SK-N-SH (cell line): ENCODE results near the gene CCT6A. TPM values are rescaled to one million over a fixed set of nuclear protein-coding genes. Genes with fewer than 3 reads are reported as not detected.

Source experiments
- CTCF ChIA-PET: fragments of 300-600, 350-600 bp; formaldehyde crosslinking; extraction: SDS; loops from one replicate; lab custom pipeline; 2021; lab: Yijun Ruan, JAX
- POLR2A ChIA-PET: fragments of 350-600 bp; sonication (Branson Sonifier 250); formaldehyde crosslinking; extraction: SDS; loops from one replicate; lab custom pipeline; 2020; ENCODE audit warnings: antibody characterized with exemption, inconsistent platforms; lab: Yijun Ruan, JAX
- DNase-seq: peaks from one replicate; pipeline ENCODE4 v3.0.0; 2012
- H2AFZ ChIP-seq: fragments of 200-600 bp; sonication (generic); 2 replicates; pipeline ENCODE4 v1.8.1; 2016; ENCODE audit warnings: antibody characterized with exemption, mild to moderate bottlenecking, low read depth
- H3F3A ChIP-seq: fragments of 200-600 bp; sonication (generic); replicated peaks from 2 replicates; pipeline ENCODE3; 2016; ENCODE audit warnings: antibody characterized with exemption, mild to moderate bottlenecking; ENCODE audit not compliant: insufficient read depth
- H3K27ac ChIP-seq, 2 experiments: fragments of 200-500 bp in 1 of 2; fragments of 200-600 bp in 1 of 2; sonication (Bioruptor generic) in 1 of 2; sonication (generic), shearing (Covaris generic) in 1 of 2; 2 replicates each; pipeline versions ENCODE4 v1.5.1 to v1.6.1; 2014 to 2016; ENCODE audit warnings: low read depth in 2 of 2, inconsistent platforms in 1 of 2, low read length in 1 of 2, mild to moderate bottlenecking in 1 of 2, mixed read lengths in 1 of 2
- H3K27me3 ChIP-seq: fragments of 200-600 bp; sonication (generic), shearing (Covaris generic); 2 replicates; pipeline ENCODE4 v1.6.1; 2016; ENCODE audit warnings: mixed run types; ENCODE audit not compliant: insufficient read depth
- H3K36me3 ChIP-seq, 2 experiments: fragments of 200-500 bp in 1 of 2; fragments of 200-600 bp in 1 of 2; sonication (Bioruptor generic) in 1 of 2; sonication (generic) in 1 of 2; replicated peaks in 1 of 2; 2 replicates each; pipeline versions ENCODE3 to v1.5.1; 2014 to 2016; ENCODE audit warnings: low read length in 1 of 2, mild to moderate bottlenecking in 1 of 2; ENCODE audit not compliant: insufficient read depth in 2 of 2, control insufficient read depth in 1 of 2
- H3K4me1 ChIP-seq, 2 experiments: fragments of 200-500 bp in 1 of 2; fragments of 200-600 bp in 1 of 2; sonication (Bioruptor generic) in 1 of 2; sonication (generic), shearing (Covaris generic) in 1 of 2; 2 replicates each; pipeline versions ENCODE4 v1.5.1 to v1.6.1; 2014 to 2016; ENCODE audit warnings: low read depth in 1 of 2, low read length in 1 of 2, mixed run types in 1 of 2; ENCODE audit not compliant: insufficient read depth in 2 of 2, control insufficient read depth in 1 of 2
- H3K4me2 ChIP-seq: fragments of 200-600 bp; sonication (generic), shearing (Covaris generic); 2 replicates; pipeline ENCODE4 v1.6.1; 2017; ENCODE audit warnings: mixed run types
- H3K4me3 ChIP-seq, 2 experiments: fragments of 200-500 bp in 1 of 2; fragments of 200-600 bp in 1 of 2; sonication (Bioruptor generic) in 1 of 2; sonication (generic), shearing (Covaris generic) in 1 of 2; 2 replicates each; pipeline versions ENCODE4 v1.5.1 to v1.8.1; 2014 to 2016; ENCODE audit warnings: low read depth in 2 of 2, inconsistent platforms in 1 of 2, low read length in 1 of 2, mild to moderate bottlenecking in 1 of 2, mixed read lengths in 1 of 2, moderate library complexity in 1 of 2
- H3K79me2 ChIP-seq: fragments of 200-600 bp; sonication (generic); 2 replicates; pipeline ENCODE4 v1.8.1; 2017; ENCODE audit warnings: mild to moderate bottlenecking; ENCODE audit not compliant: insufficient read depth
- H3K9ac ChIP-seq: fragments of 200-600 bp; sonication (generic); 2 replicates; pipeline ENCODE4 v1.6.1; 2017; ENCODE audit warnings: mixed run types
- H3K9me2 ChIP-seq: fragments of 200-600 bp; sonication (generic); 2 replicates; pipeline ENCODE4 v1.6.1; 2017; ENCODE audit warnings: mixed run types
- H3K9me3 ChIP-seq: fragments of 200-600 bp; sonication (generic); 2 replicates; pipeline ENCODE4 v1.6.1; 2017; ENCODE audit warnings: mixed run types, mild to moderate bottlenecking, moderate library complexity
- H4K20me1 ChIP-seq: fragments of 200-600 bp; sonication (generic); 2 replicates; pipeline ENCODE4 v1.6.1; 2017; ENCODE audit warnings: mild to moderate bottlenecking, mixed run types; ENCODE audit not compliant: insufficient read depth
- CHD2 ChIP-seq: fragments of 150-350 bp; IDR thresholded peaks from 2 replicates; pipeline ENCODE4 v1.6.1; 2018; ENCODE audit warnings: low read length; ENCODE audit not compliant: partially characterized antibody
- ELF1 ChIP-seq: IDR thresholded peaks from 2 replicates; pipeline ENCODE4 v1.4.0; 2012
- EP300 ChIP-seq, 2 experiments: IDR thresholded peaks; 2 replicates each; pipeline versions ENCODE4 v1.4.0 to v1.6.1; 2012; ENCODE audit warnings: borderline replicate concordance in 1 of 2, low read depth in 1 of 2, low read length in 1 of 2
- EZH2phosphoT487 ChIP-seq: fragments of 200-600 bp; sonication (generic); IDR thresholded peaks from 2 replicates; pipeline ENCODE4 v1.6.1; 2017; ENCODE audit warnings: low read depth, mixed run types, mild to moderate bottlenecking, antibody characterized with exemption, moderate library complexity, borderline replicate concordance
- FOSL2 ChIP-seq: IDR thresholded peaks from 2 replicates; pipeline ENCODE4 v1.4.0; 2012; ENCODE audit warnings: low read depth, mild to moderate bottlenecking, moderate library complexity, borderline replicate concordance
- FOXJ3 ChIP-seq: sonication (generic); formaldehyde crosslinking; IDR thresholded peaks from 2 replicates; pipeline ENCODE4 v1.5.1; 2020; ENCODE audit warnings: mild to moderate bottlenecking, missing genetic modification reagents
- FOXM1 ChIP-seq: IDR thresholded peaks from 2 replicates; pipeline ENCODE4 v1.4.0; 2012; ENCODE audit warnings: low read depth, mild to moderate bottlenecking
- GABPA ChIP-seq: IDR thresholded peaks from 2 replicates; pipeline ENCODE4 v1.4.0; 2012; ENCODE audit warnings: low read depth, mild to moderate bottlenecking
- GATA2 ChIP-seq: sonication (generic); formaldehyde crosslinking; IDR thresholded peaks from 2 replicates; pipeline ENCODE4 v1.5.0; 2020; ENCODE audit warnings: mild to moderate bottlenecking, missing genetic modification reagents
- MEF2A ChIP-seq: IDR thresholded peaks from 2 replicates; pipeline ENCODE4 v1.4.0; 2012; ENCODE audit warnings: low read depth, borderline replicate concordance
- MXI1 ChIP-seq: IDR thresholded peaks from 2 replicates; pipeline ENCODE4 v1.6.1; 2012; ENCODE audit warnings: mild to moderate bottlenecking, low read depth, low read length, improper control_type of control experiment
- NFIC ChIP-seq: IDR thresholded peaks from 2 replicates; pipeline ENCODE4 v1.4.0; 2012; ENCODE audit warnings: borderline replicate concordance
- POLR2AphosphoS5 ChIP-seq: IDR thresholded peaks from 2 replicates; pipeline ENCODE4 v1.6.1; 2012; ENCODE audit warnings: low read depth, low read length
- RCOR1 ChIP-seq: fragments of 150-350 bp; IDR thresholded peaks from 2 replicates; pipeline ENCODE4 v1.6.1; 2017; ENCODE audit warnings: antibody characterized with exemption, low read length
- REST ChIP-seq: IDR thresholded peaks from 2 replicates; pipeline ENCODE4 v1.6.1; 2012; ENCODE audit warnings: mild to moderate bottlenecking, low read depth, low read length, moderate library complexity
- RXRA ChIP-seq: IDR thresholded peaks from 2 replicates; pipeline ENCODE4 v1.4.0; 2012; ENCODE audit warnings: low read depth, mild to moderate bottlenecking, borderline replicate concordance
- SMC3 ChIP-seq: IDR thresholded peaks from 2 replicates; pipeline ENCODE4 v1.6.1; 2012; ENCODE audit warnings: low read depth, low read length, improper control_type of control experiment
- TAF1 ChIP-seq: IDR thresholded peaks from 2 replicates; pipeline ENCODE4 v1.6.1; 2012; ENCODE audit warnings: low read depth, mild to moderate bottlenecking, low read length, moderate library complexity, borderline replicate concordance
- TCF12 ChIP-seq: IDR thresholded peaks from 2 replicates; pipeline ENCODE4 v1.4.0; 2012
- TEAD4 ChIP-seq: IDR thresholded peaks from 2 replicates; pipeline ENCODE4 v1.4.0; 2012; ENCODE audit warnings: mild to moderate bottlenecking, borderline replicate concordance; ENCODE audit not compliant: insufficient read depth
- USF1 ChIP-seq: IDR thresholded peaks from 2 replicates; pipeline ENCODE4 v1.4.0; 2012; ENCODE audit warnings: low read depth, borderline replicate concordance
- USF2 ChIP-seq: fragments of 150-350 bp; IDR thresholded peaks from 2 replicates; pipeline ENCODE4 v1.6.1; 2017; ENCODE audit warnings: antibody characterized with exemption, low read length, low read depth, borderline replicate concordance
- YY1 ChIP-seq: IDR thresholded peaks from 2 replicates; pipeline ENCODE4 v1.4.0; 2012; ENCODE audit warnings: low read depth, mild to moderate bottlenecking
- ZBTB33 ChIP-seq: IDR thresholded peaks from 2 replicates; pipeline ENCODE4 v1.4.0; 2012; ENCODE audit warnings: low read depth, borderline replicate concordance
- WGBS: methylation state at CpG from one replicate; pipeline ENCODE4 v1.1.6; 2017; ENCODE audit warnings: low lambda C conversion rate; 5-methylcytosine and 5-hydroxymethylcytosine counted together
- polyA plus RNA-seq, 3 experiments: library from polyadenylated mRNA; depleted of rRNA; stranded (reverse); fragments of >200 nt; gene quantifications; 2 replicates each; pipeline ENCODE4 v1.2.3, GENCODE V29; 2012
- TF ChIP-seq, protein P1 (sequence below): fragments of 200-600 bp; sonication (generic); IDR thresholded peaks from 2 replicates; pipeline ENCODE4 v1.6.1; 2017; ENCODE audit warnings: antibody characterized with exemption, mild to moderate bottlenecking, moderate library complexity

The CCT6A gene
- polyA plus RNA-seq, 1 of the 3 experiments (the other 2 are of a cell fraction) = 221 TPM

- Histone ChIP-seq H4K20me1 (no peaks in the 10 kb centered on the region), H3K9me2 (no peaks in the 10 kb centered on the region), H2AFZ (no peak overlapping the region), H3K4me3 (peak overlapping the region in 1 of 2 experiments; percentile 37; a peak in 1 of 4 replicates), H3K27ac (peak overlapping the region; percentile 61 to 85), H3K9me3 (no peaks in the 10 kb centered on the region), H3K36me3 (peaks cover 5 to 8% of the 10 kb centered on the region in 2 experiments), H3K27me3 (no peaks in the 10 kb centered on the region), H3F3A (peaks cover 50% of the 10 kb centered on the region), H3K79me2 (peaks cover 74% of the 10 kb centered on the region), H3K4me2 (peak overlapping the region; percentile 87), H3K4me1 (peaks cover 20 to 38% of the 10 kb centered on the region in 2 experiments; a peak in 3 of 4 replicates), H3K9ac (peak overlapping the region; percentile 1; the same call in 1 of the 2 replicates)
- ChIA-PET CTCF (no interaction called here), POLR2A (no interaction called here)
- WGBS = 12% methylated on average over 1 of the region's 1 CpG
- DNase-seq = no peak
- no peak for TF ChIP-seq CHD2
- TF ChIP-seq EP300 (IDR thresholded peaks at IDR 0.05; ENCODE audit: borderline replicate concordance in 1 of 2, low read depth in 1 of 2, low read length in 1 of 2) = peak; percentile 83 to 92
- TF ChIP-seq TAF1 = no peak
- TF ChIP-seq USF2 = no peak
- no peak for TF ChIP-seq FOXJ3 (CRISPR knock-in tag)
- peak; percentile 56; the same call in 1 of the 2 replicates for TF ChIP-seq FOXM1
- peak; percentile 81 for TF ChIP-seq TEAD4
- TF ChIP-seq YY1 = no peak
- TF ChIP-seq POLR2AphosphoS5 = peak; percentile 93
- TF ChIP-seq MEF2A = no peak
- TF ChIP-seq MXI1 = no peak; the same call in 1 of the 2 replicates
- no peak; the same call in 1 of the 2 replicates for TF ChIP-seq GATA2 (CRISPR knock-in tag)
- no peak for TF ChIP-seq FOSL2
- no peak for TF ChIP-seq SMC3
- TF ChIP-seq EZH2phosphoT487 = no peak
- TF ChIP-seq RCOR1 = no peak; the same call in 1 of the 2 replicates
- TF ChIP-seq, protein P1, sequence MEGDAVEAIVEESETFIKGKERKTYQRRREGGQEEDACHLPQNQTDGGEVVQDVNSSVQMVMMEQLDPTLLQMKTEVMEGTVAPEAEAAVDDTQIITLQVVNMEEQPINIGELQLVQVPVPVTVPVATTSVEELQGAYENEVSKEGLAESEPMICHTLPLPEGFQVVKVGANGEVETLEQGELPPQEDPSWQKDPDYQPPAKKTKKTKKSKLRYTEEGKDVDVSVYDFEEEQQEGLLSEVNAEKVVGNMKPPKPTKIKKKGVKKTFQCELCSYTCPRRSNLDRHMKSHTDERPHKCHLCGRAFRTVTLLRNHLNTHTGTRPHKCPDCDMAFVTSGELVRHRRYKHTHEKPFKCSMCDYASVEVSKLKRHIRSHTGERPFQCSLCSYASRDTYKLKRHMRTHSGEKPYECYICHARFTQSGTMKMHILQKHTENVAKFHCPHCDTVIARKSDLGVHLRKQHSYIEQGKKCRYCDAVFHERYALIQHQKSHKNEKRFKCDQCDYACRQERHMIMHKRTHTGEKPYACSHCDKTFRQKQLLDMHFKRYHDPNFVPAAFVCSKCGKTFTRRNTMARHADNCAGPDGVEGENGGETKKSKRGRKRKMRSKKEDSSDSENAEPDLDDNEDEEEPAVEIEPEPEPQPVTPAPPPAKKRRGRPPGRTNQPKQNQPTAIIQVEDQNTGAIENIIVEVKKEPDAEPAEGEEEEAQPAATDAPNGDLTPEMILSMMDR = no peak
- TF ChIP-seq REST = no peak
- no peak for TF ChIP-seq ELF1
- peak; percentile 95 for TF ChIP-seq NFIC
- TF ChIP-seq USF1 = no peak
- TF ChIP-seq ZBTB33 = 0 out of 2 replicates have a peak, but pooled peaks have one; percentile 50
- TF ChIP-seq RXRA = peak; percentile 47; the same call in 1 of the 2 replicates
- TF ChIP-seq GABPA = peak; percentile 26; the same call in 1 of the 2 replicates
- peak; percentile 99 for TF ChIP-seq TCF12
Observed at GRCh38 chr7:56048245-56048644, 3.3 kb upstream of the CCT6A start.
